HPDE6-E6E7 (cell line): Measurements from ENCODE around the gene KCNQ5.
"Not testable (repeated sequence)": the region's sequence is repeated elsewhere in the genome, so short reads cannot be mapped to it uniquely, and the experiment has no call there.

ENCODE experiments used
- DNase-seq: peaks from one replicate; pipeline ENCODE4 v3.0.0; 2011; ENCODE audit warnings: missing footprints; ENCODE audit errors: extremely low spot score

The KCNQ5 gene

DNA sequence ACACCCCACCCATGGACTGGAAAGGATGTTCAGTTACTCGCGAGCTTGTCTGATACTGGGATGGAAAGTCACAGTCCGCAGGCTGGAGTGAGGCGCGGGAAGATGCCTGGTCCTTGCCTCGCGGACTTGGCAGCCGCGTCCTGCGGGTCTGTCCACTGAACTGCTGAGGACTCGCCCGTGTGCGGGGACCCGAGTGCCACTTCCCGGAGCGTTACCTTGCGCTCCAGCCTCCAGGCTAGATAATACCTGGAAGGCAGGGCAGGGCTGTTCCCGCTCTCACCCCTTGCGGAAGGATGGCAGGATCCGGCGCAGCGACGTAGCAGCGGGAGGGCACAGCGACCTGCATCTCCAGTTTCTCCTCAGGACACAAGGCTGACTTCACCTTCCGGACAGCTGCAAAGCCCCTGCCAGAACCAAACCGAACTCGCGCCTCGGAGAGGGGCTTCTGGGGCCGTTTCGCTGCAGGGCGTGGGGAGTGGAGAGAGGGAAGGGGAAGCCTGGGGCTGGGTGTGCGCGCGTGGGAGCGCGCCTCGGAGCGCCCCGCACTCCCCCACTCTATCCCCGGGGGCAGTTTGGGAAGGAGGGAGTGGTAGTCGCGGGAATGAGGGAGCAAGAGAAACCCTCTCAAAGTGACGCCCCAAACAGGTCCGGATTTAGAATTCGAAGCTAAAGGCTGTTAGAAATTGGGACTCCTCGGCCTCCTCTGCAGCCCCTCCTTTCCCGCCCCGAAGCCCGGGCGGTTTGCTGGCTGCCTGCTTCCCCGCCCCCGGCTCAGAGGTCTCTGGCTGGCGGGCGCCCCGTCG is at the start of gene KCNQ5:
Gene KCNQ5, plus strand, starts transcription at position 774 of the 803 bp plus-strand sequence.
- DNase-seq = no peak

GRCh38 chr6:72579865-72580264 is 42.0 kb upstream of the KCNQ5 start:
- no peak for DNase-seq

DNA sequence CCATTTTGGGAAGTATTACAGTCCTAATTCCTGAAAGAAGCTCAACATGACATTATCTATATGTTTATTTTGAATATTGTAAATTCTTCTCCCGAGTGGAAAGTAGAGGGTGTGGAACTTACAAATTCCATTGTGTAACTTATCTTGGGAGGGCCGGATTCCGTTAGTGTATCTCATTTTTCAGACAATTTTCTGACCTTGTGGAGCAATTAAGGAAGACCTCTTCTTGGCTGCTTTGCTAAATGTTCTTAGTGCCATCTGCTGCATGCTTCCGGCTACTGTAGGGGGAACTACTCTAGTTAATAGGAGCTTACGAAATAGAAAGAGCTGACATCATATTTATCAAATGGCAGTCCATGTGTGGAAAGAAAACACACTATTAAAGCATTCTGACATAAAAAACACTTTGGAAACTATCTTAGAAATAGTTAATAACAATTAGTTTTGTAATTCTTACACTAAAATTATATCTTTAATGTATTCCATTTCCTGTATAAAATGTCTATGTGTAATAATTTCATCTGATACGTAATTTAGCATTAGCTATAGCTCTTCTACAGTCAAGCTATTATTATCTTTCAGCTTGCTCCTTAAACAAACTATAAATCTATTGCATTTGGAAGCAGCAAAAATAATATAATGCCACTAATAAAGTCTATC is 41.5 kb upstream of the KCNQ5 start:
- DNase-seq = peak; percentile 49

- not testable (repeated sequence) for DNase-seq
Observed at GRCh38 chr6:72580950-72581349, 40.9 kb upstream of the KCNQ5 start.

DNA sequence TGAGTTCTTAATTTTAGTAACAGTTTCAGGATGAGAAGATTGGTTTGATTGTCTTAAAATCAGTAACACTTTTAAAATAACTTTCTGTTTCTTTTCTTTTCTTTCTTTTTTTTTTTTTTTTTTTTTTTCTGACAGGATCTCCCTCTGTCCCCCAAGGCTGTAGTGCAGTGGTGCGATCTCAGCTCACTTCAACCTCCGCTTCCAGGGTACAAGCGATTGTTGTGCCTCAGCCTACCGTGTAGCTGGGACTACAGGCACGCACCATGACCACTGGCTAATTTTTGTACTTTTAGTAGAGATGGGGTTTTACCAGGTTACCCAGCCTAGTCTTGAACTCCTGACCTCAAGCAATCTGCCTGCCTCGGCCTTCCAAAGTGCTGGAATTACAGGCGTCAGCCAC is 33.7 kb upstream of the KCNQ5 start:
- no peak for DNase-seq

DNA sequence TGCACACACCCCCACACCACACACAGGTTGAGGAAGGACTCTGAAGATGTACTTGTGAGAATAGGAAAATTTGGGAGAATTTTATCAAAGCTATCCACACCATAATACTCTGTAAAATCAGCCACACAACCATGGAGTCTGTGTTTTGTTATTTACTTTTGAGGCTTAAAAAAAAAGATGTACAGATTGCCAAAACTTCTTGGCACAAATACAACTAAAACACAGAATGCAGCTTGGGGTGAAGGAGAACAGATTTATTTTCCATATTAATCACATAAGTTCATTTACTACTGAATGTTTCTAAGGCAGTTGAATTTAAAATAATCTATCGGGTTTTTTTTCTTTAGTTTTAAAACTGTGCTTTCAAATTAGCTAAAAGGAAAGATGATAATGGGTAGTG is 32.8 kb upstream of the KCNQ5 start:
- DNase-seq = no peak

- no peak for DNase-seq
Observed at GRCh38 chr6:72595812-72596211, 26.1 kb upstream of the KCNQ5 start.

DNA sequence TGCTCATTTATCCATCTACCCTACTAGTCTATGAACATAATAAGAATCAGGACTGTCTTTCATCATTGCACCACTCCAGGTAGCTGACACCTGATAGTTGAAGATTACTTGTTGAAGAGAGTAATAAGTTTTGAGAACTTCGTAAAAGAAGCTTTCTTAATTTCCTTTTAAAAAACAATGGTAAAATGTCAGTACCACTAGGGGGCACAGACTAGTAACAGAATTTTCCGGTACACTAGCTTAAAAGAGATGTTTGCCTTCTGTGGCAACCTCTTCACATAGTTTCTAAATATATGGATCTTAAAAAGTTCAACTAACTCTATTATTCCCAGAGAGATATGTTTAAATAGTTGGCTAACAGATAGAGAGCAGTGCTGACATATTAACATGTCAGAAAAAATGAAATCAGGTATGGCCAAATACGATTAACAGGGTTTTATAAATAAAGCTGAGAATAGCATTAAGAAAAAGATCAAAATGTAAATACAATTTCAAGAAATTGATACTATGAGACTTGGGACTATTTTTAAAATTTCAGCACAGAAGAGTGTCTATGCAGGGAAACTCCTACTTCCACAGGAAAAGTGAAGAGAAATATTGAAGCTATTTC is 5.4 kb upstream of the KCNQ5 start:
- no peak for DNase-seq

DNA sequence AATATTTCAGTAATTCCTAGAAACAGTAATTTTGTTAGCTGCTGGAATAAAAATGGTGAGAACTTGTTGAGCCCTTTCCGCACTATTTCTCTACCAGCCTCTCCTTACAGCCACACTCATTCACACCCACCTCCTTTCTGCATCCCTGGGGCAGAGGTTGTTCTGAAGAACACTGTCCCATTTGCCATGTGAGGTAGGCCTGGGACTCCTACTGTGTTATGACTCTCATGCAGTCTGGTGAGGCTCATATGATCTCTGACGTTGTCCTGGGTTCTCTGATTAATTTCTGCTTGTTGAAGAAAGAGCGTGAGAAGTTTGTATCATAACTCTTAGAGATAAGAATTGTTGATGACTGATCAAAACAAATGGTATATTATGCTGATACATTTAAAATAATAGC is 4.1 kb upstream of the KCNQ5 start:
- DNase-seq = no peak

GRCh38 chr6:72619883-72620696 is 1.8 kb upstream of the KCNQ5 start:
- DNase-seq = no peak

DNA sequence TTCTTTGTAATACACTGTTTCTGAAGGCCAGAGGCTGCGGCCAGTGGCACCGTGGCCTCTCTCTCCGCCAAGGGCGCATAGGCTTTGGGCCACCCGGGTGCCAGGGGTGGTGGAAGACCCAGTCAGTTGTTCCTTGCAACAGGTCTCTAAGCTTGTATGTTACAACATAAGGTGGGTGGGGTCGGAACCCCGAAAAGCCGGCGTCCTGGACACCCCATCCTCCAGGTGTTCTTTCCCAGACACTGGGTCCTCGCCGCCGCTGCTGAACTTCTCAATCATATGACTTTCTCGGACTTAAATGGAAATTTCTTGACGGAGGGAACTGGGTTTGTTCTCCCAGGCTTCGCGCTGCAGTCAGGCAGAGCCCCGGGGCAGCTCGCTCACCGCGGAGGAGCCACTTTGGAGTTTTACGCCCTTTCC is 983 bp upstream of the KCNQ5 start:
- DNase-seq = no peak

- DNase-seq = peak; percentile 23
Observed at GRCh38 chr6:72622094-72622940, 453 bp downstream of the KCNQ5 start.

DNA sequence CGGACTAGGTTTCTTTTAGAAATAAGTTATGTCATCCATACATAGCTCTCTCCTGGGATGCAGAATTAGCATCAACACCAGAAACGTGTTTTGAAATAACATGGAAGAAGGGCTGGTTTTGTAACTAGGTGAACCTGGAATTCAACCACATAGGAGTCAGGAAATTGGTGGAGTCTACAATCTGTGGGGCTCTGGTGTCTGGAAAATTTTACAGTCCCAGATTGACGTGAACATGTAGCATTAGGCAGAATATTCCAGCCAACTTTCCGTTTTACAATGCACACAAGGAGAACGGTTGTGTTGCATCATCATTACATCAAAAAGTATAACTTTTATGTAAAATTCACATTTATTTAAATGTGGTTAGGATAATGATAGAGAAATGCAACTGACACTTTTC is 1.9 kb downstream of the KCNQ5 start:
- no peak for DNase-seq

- DNase-seq = no peak
Observed at GRCh38 chr6:72624557-72625160, 2.8 kb downstream of the KCNQ5 start.

DNA sequence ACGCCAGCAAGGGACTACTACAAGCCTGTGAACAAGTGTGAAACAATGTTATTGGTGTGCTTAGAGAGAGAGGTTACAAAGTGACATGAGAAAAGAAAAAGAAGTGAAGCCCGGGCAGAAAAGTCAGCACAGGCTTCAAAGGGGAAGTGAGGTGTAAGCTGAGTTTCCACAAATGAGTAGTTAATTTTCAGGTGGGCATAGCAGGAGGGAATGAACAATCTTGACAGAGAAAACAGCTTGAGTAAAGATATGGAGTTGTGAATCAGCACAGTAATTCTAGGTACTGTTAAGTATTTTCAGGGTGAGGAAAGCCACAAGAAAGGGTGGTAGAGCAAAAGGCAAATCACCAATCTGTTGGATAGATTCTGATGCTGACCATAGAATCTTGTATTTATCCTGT is 4.3 kb downstream of the KCNQ5 start:
- no peak for DNase-seq

DNA sequence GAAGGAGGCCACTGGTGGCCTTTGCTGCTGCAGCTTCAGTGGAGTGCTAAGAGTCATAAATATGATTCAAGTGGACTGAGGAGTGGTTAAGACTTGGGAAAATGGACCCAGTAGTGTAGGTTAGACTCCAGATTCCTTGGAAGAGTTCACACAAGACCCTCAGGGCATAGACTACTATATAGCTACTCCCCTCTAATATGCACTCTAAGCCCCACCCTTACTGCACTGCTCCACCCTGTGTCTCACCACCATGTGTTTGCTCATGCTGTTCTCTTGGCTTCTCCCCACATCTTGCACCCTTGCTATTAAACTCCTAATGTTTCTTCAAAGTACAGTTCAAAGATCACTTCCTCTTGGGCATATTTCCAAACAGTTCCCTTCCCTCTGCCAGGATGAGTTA is 5.7 kb downstream of the KCNQ5 start:
- DNase-seq = no peak

DNA sequence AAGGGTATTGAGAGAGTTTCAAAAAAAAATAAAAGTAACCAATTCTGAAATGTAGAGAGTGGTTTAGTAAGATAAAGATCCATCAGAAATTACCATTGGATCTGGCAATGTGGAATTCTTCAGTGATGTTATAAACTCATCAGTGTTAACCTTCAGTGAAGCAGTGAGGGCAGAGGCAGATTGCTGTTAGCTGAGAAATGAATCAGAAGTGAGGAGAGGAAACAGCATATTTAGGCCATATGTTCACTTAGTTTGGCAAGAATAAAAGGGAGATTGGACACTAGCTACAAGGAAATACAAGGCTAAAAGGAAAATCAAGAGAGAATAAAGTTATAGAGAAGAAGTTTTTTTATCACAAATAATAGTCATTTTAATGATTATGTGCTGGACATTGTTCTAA is 9.6 kb downstream of the KCNQ5 start:
- no peak for DNase-seq

DNA sequence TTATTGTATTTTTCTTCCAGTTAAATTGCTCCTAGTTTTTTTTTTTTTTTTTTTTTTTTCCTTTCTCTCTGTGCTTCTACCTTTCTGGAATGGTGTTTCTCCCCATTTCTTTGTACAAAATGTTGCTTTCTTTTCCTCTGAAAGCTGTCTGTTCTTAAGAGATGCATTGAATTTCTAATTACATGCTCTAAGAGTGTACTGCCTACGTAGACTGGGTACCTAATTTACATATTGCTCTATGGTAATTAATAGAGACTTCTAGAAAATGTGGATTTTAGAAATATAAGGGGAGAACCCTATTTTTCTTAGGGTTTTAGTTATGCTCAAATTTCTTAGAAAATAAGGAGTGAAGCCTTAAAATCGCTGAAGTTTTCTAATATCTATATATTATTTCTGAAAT is 13.8 kb downstream of the KCNQ5 start:
- DNase-seq = no peak

- no peak for DNase-seq
Observed at GRCh38 chr6:72636215-72636614, 14.4 kb downstream of the KCNQ5 start.

DNA sequence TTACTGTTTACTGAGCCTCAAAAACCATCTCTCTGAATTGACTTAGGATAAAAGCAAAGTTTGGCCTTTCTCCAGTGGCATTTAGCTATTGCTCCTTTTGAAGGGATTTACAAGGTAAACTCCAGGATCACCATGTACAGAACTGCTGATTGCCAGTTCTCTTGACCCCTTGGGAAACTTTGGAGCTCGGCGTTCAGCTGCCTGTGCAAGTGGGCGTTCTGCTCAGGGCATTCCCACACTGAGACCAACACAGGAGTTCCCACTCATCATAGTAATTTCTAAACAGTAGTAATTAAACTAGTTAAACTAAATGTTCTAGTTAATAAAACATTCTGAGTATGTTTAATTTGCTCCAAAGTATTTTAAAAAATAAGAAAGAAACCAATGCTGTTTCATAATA is 14.9 kb downstream of the KCNQ5 start:
- no peak for DNase-seq
